Neutrophil (primary cell): ENCODE results near the gene ICA1L.

Source experiments
- H3K27ac ChIP-seq: fragments of 200-600 bp; sonication (generic); 2 replicates; pipeline ENCODE4 v1.5.1; 2016; ENCODE audit warnings: mild to moderate bottlenecking, moderate library complexity
- H3K27me3 ChIP-seq: fragments of 200-600 bp; sonication (generic); 2 replicates; pipeline ENCODE4 v1.6.0; 2016; ENCODE audit warnings: mild to moderate bottlenecking
- H3K36me3 ChIP-seq: fragments of 200-600 bp; sonication (generic); 2 replicates; pipeline ENCODE4 v1.5.1; 2017
- H3K4me1 ChIP-seq, 2 experiments: fragments of 200-600 bp in 1 of 2; sonication (generic) in 1 of 2; 1 replicate in 1 of 2; 2 replicates in 1 of 2; pipeline versions ENCODE4 v1.5.1 to v1.6.1; 2013 to 2016; ENCODE audit warnings: low read depth in 1 of 2, low read length in 1 of 2, mild to moderate bottlenecking in 1 of 2, moderate library complexity in 1 of 2; ENCODE audit not compliant: control insufficient read depth in 1 of 2, insufficient read depth in 1 of 2
- H3K4me3 ChIP-seq, 2 experiments: fragments of 200-600 bp in 1 of 2; sonication (generic) in 1 of 2; 1 replicate in 1 of 2; 2 replicates in 1 of 2; pipeline ENCODE4 v1.5.1; 2013 to 2016; ENCODE audit warnings: low read depth in 1 of 2, low read length in 1 of 2, mild to moderate bottlenecking in 1 of 2, moderate library complexity in 1 of 2
- H3K9me3 ChIP-seq: fragments of 200-600 bp; sonication (generic); 2 replicates; pipeline ENCODE4 v1.5.1; 2016
- TF ChIP-seq, protein P1 (sequence below): fragments of 200-600 bp; sonication (generic); IDR thresholded peaks from 2 replicates; pipeline ENCODE4 v1.5.1; 2016; ENCODE audit warnings: antibody characterized with exemption

The ICA1L gene

GRCh38 chr2:202771741-202772460, 99.7 kb downstream of the ICA1L start:
- TF ChIP-seq, protein P1, sequence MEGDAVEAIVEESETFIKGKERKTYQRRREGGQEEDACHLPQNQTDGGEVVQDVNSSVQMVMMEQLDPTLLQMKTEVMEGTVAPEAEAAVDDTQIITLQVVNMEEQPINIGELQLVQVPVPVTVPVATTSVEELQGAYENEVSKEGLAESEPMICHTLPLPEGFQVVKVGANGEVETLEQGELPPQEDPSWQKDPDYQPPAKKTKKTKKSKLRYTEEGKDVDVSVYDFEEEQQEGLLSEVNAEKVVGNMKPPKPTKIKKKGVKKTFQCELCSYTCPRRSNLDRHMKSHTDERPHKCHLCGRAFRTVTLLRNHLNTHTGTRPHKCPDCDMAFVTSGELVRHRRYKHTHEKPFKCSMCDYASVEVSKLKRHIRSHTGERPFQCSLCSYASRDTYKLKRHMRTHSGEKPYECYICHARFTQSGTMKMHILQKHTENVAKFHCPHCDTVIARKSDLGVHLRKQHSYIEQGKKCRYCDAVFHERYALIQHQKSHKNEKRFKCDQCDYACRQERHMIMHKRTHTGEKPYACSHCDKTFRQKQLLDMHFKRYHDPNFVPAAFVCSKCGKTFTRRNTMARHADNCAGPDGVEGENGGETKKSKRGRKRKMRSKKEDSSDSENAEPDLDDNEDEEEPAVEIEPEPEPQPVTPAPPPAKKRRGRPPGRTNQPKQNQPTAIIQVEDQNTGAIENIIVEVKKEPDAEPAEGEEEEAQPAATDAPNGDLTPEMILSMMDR = no peak
- Histone ChIP-seq H3K4me1 (no peaks in the 10 kb centered on the region), H3K4me3 (no peak overlapping the region), H3K36me3 (no peaks in the 10 kb centered on the region), H3K27ac (no peak overlapping the region), H3K27me3 (no peaks in the 10 kb centered on the region), H3K9me3 (no peaks in the 10 kb centered on the region)

- TF ChIP-seq, protein P1 = no peak
- H3K36me3 ChIP-seq = no peaks in the 10 kb centered on the region
These were observed 100.2 kb downstream of the ICA1L start for GRCh38 chr2:202771336-202771735.

GRCh38 chr2:202769201-202769600, 102.4 kb downstream of the ICA1L start:
- Histone ChIP-seq H3K9me3 (no peaks in the 10 kb centered on the region), H3K27ac (no peak overlapping the region), H3K4me3 (no peak overlapping the region), H3K36me3 (no peaks in the 10 kb centered on the region), H3K27me3 (no peaks in the 10 kb centered on the region), H3K4me1 (no peaks in the 10 kb centered on the region)
- TF ChIP-seq, protein P1 = no peak

More at GRCh38 chr2:202771336-202771735, 100.2 kb downstream of the ICA1L start:
- no peaks in the 10 kb centered on the region for H3K27me3 ChIP-seq
- no peak overlapping the region for H3K27ac ChIP-seq
- H3K9me3 ChIP-seq = no peaks in the 10 kb centered on the region
- H3K4me1 ChIP-seq = no peaks in the 10 kb centered on the region
- H3K4me3 ChIP-seq = no peak overlapping the region

- no peaks in the 10 kb centered on the region for H3K27me3 ChIP-seq
- no peaks in the 10 kb centered on the region for H3K9me3 ChIP-seq
- no peak overlapping the region for H3K4me3 ChIP-seq
- TF ChIP-seq, protein P1 = no peak
- no peaks in the 10 kb centered on the region for H3K36me3 ChIP-seq
- H3K4me1 ChIP-seq = peaks cover 0 to 6% of the 10 kb centered on the region in 2 experiments
- no peak overlapping the region for H3K27ac ChIP-seq
These were observed 103.3 kb downstream of the ICA1L start for GRCh38 chr2:202768273-202768672.

DNA sequence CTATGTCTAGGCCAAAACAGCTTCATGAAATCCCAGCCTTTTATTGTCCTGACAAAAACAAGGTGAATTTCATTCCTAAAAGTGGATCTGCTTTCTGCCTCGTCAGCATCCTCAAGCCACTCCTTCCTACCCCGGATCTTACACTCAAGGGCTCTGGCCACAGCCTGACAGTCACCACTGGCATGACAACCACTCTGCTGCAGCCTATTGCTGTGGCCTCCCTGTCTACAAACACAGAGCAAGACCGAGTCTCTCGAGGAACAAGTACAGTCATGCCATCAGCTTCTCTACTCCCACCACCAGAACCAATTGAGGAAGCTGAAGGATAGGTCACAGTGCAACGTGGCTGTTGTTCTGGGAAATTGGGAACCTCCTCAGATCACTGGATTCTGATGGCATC, 106.1 kb downstream of the ICA1L start:
- TF ChIP-seq, protein P1 = no peak
- Histone ChIP-seq H3K27ac (no peak overlapping the region), H3K9me3 (no peaks in the 10 kb centered on the region), H3K4me3 (no peak overlapping the region), H3K36me3 (no peaks in the 10 kb centered on the region), H3K4me1 (peaks cover 0 to 6% of the 10 kb centered on the region in 2 experiments), H3K27me3 (no peaks in the 10 kb centered on the region)
